ENCODE data around the gene TBC1D5.
A peak's percentile ranks its signal among the peaks of the same experiment; 100 is the strongest.

Gene TBC1D5

GRCh38 chr3:17749705-17750293 is 7.4 kb upstream of the TBC1D5 start:
- no peak overlapping the region for H3K4me3 ChIP-seq (ENCODE audit: low read depth, low read length)
- TF ChIP-seq MYC (IDR thresholded peaks at IDR 0.05; ENCODE audit: low read depth, low read length) (no peak), MAX (IDR thresholded peaks at IDR 0.05; ENCODE audit: low read depth, low read length) (no peak), POLR2A (IDR thresholded peaks at IDR 0.05; ENCODE audit: extremely low read depth, insufficient read length) (no peak), CTCF (IDR thresholded peaks at IDR 0.05; ENCODE audit: low read depth, low read length) (no peak)
- DNase-seq (ENCODE audit: low read depth) = no peak

GRCh38 chr3:17749281-17749680 is 6.8 kb upstream of the TBC1D5 start:
- H3K4me3 ChIP-seq (ENCODE audit: low read depth, low read length) = no peak overlapping the region
- TF ChIP-seq CTCF (IDR thresholded peaks at IDR 0.05; ENCODE audit: low read depth, low read length) (no peak), MAX (IDR thresholded peaks at IDR 0.05; ENCODE audit: low read depth, low read length) (no peak), MYC (IDR thresholded peaks at IDR 0.05; ENCODE audit: low read depth, low read length) (no peak), POLR2A (IDR thresholded peaks at IDR 0.05; ENCODE audit: extremely low read depth, insufficient read length) (no peak)
- peak; percentile 44 for DNase-seq (ENCODE audit: low read depth)

- H3K4me3 ChIP-seq (ENCODE audit: low read depth, low read length) = no peak overlapping the region
- no peak for TF ChIP-seq MAX (IDR thresholded peaks at IDR 0.05; ENCODE audit: low read depth, low read length)
- no peak for TF ChIP-seq POLR2A (IDR thresholded peaks at IDR 0.05; ENCODE audit: extremely low read depth, insufficient read length)
- TF ChIP-seq CTCF (IDR thresholded peaks at IDR 0.05; ENCODE audit: low read depth, low read length) = no peak
- TF ChIP-seq MYC (IDR thresholded peaks at IDR 0.05; ENCODE audit: low read depth, low read length) = no peak
- DNase-seq (ENCODE audit: low read depth) = no peak
These were observed 5.4 kb upstream of the TBC1D5 start for GRCh38 chr3:17747890-17748247.

- no peak for TF ChIP-seq CTCF (IDR thresholded peaks at IDR 0.05; ENCODE audit: low read depth, low read length)
- TF ChIP-seq MYC (IDR thresholded peaks at IDR 0.05; ENCODE audit: low read depth, low read length) = no peak
- no peak for TF ChIP-seq MAX (IDR thresholded peaks at IDR 0.05; ENCODE audit: low read depth, low read length)
- no peak for TF ChIP-seq POLR2A (IDR thresholded peaks at IDR 0.05; ENCODE audit: extremely low read depth, insufficient read length)
- peak; percentile 39 for DNase-seq (ENCODE audit: low read depth)
- H3K4me3 ChIP-seq (ENCODE audit: low read depth, low read length) = no peak overlapping the region
These were observed 4.9 kb upstream of the TBC1D5 start for GRCh38 chr3:17747174-17747889.

- no peak overlapping the region for H3K4me3 ChIP-seq (ENCODE audit: low read depth, low read length)
- no peak for TF ChIP-seq POLR2A (IDR thresholded peaks at IDR 0.05; ENCODE audit: extremely low read depth, insufficient read length)
- no peak for TF ChIP-seq MAX (IDR thresholded peaks at IDR 0.05; ENCODE audit: low read depth, low read length)
- no peak for TF ChIP-seq CTCF (IDR thresholded peaks at IDR 0.05; ENCODE audit: low read depth, low read length)
- no peak for TF ChIP-seq MYC (IDR thresholded peaks at IDR 0.05; ENCODE audit: low read depth, low read length)
- no peak for DNase-seq (ENCODE audit: low read depth)
These were observed 3.5 kb upstream of the TBC1D5 start for GRCh38 chr3:17745894-17746293.

Data from NB4 (cell line).